GM21723 (cell line): ENCODE measurements around the gene PRKAR1B.

Source experiments
- ATAC-seq: cut with Tn5 transposase; IDR thresholded peaks from one replicate; pipeline ENCODE4 v1.9.1; 2021; ENCODE audit warnings: mild to moderate bottlenecking, moderate library complexity; ENCODE audit not compliant: unreplicated experiment

Gene PRKAR1B

DNA sequence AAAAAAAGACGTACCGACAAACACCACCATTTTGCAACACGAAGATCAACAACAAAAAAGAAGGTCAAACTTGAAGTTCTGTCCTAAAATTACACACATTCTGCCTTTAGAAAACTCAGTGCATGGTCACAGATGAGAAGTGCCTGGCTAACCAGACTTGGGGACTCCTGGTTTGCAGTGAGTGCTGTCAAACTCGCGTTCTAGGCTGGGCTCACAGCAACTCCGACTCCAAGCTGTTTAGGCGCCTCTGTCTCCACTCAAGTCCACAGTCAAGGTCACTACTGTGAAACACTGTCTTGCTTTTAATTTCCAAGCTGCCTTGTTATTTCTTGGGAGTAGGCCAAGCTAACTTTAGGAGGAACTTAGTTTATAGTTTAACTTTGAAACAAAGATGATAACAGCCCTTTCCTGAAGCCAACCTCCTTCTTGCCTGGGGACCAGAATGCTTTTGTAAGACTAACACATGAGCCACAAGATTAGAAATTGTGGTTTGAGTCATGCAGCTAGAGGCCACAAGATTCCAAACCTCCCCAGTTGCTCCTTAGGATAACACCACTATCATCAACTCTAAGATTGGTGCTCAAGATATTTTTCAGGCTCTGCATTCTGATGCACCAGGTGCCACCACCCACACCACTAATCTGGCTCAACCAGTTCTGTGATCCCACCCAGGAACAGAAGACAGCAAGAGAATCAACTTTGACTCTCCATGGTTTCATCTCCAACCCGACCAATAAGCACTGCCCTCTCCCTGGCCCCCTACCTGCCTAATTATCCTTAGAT, 1.7 kb downstream of the PRKAR1B start:
- no peak for ATAC-seq

DNA sequence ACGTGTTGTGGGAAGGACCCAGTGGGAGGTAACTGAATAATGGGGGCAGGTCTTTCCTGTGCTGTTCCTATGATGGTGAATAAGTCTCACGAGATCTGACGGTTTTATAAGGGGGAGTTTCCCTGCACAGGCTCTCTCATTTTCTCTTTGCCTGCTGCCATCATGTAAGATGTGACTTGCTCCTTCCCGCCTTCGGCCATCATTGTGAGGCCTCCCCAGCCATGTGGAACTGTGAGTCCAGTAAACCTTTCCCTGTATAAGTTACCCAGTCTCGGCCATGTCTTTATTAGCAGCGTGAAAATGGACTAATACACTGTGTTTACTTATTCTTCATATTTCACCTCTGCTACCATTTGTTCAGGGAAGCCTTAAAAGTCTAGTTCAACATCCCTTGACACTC, 2.8 kb downstream of the PRKAR1B start:
- ATAC-seq: no peak

DNA sequence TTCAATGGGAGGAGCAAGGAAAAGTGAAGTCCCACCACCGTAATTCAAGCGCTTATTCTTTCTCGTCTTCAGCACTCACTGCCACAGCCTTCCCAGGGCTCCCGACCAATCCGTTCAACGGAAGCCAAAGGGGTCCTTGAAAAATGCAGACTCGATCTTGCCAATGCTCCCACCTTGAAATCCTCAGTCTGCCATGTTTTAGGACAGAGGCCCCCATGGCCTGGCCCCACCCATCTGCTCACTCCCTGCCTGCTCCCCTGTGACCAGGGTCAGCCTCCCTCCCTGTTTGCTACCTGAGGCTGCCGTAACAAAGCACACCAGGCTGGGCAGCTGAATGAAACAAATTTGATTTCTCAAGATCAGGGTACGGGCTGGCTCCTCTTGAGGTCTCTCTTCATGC, 3.5 kb downstream of the PRKAR1B start:
- no peak for ATAC-seq

DNA sequence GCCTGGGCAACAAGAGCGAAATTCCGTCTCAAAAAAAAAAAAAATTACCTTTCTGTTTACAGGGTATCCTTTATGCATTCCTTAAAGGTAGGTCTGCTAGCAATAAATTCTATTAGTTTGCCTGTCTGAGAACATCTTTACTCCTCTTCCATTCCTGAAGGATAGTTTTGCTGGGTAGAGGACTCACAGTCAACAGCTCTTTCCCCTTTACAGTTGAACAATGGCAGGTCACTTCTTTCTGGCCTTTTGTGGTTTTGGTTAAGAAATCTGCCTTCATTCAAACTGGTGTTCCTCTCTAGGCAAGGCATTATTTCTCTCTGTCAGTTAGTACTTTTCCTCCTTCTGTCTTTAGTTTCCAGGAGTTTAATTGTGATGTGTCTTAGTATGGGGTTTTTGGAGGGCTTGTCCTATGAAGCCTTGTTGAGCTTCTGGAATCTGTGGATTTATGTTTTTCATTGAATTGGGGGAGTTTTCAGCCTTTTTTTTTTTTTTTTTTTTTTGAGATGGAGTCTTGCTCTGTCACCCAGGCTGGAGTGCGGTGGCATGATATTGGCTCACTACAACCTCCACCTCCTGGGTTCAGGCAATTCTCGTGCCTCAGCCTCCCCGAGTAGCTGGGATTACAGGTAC, 5.3 kb downstream of the PRKAR1B start:
- no peak for ATAC-seq

DNA sequence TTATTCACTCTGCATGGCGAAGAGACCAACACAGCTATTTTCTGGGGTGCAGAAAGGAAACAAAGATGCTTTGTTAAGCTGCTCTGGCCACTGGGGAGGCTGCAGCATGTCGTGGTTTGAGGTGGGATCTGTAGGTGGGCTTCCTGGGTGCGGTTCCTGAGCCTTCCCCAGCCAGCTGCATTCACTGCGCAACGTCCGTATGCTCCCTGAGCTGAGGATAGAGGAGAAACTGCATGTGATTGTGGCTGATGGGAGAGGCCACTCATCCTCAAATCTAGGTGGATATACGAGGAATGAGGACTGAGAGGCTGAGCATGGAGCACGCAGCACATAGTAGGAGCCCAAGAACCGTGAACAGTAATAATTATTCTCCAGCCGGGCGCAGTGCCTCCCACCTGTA, 10.4 kb downstream of the PRKAR1B start:
- no peak for ATAC-seq

DNA sequence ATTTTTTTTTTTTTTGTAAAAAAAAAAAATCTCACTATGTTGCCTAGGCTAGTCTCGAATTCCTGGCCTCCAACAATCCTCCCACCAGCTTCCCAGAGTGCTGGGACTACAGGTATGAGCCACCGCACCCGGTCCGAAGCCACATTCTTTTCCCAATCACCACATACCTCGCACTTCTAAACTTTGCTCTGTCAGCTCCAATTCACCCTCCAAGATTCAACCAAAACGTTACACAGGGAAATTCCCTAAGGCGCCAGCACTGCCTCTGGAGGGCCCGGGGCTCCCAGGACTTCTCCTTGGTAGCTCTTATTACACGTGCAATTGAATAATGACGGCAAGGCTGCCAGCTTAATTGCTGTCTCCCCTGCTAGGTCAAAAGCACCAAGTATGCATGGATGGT, 10.9 kb downstream of the PRKAR1B start:
- no peak for ATAC-seq

DNA sequence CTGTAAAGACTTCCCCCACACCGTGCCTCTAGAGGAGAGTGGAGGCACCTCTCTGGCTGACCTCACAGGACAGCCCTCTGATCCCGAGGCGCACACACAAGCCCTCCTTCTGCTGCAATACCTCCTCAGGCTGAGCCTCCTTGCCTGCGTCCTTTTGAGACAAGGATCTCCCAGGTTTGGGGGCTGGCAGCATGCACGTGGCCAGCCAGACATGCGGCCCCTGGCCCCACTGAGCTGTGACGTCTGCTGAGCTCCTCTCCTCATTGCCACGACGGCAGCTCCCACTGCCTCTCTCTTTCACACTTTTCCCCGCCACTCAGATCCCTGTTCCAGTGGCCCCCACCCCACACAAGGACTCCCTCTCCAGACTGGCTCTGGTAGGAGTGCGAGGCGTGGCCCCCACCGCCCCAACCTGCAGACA, 12.8 kb downstream of the PRKAR1B start:
- no peak for ATAC-seq

DNA sequence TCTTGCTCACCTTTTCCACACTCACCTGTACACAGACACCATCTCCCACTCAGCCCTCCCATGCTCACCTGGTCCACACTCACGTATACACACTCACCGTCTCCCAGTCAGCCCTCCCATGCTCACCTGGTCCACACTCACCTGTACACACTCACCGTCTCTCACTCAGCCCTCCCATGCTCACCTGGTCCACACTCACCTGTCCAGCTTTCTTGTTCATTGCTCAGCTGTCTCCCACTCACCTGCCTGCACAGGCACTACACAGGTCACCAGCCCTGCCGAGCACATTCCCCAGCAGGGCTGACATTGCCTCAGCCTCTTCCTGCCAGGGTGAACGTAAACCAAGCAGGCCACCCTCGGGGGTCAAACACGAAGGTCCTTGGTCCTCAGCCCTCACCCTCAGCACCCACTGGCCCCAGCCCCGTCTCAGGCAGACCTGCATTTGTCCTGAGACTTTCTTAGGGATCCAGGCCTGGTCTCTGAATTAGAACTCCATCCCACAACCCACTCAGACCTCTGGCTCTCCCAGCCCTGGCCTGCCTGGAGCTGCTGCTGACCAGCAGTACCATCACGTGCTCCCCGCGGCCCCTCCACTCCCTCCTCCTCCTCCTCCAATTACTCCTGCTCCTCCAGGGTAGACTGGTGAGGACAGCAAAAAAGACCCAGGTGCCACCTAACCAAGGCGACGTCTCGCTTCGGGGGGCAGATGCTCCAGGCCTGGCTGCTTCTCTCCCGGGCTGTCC, 13.4 kb downstream of the PRKAR1B start:
- no peak for ATAC-seq

DNA sequence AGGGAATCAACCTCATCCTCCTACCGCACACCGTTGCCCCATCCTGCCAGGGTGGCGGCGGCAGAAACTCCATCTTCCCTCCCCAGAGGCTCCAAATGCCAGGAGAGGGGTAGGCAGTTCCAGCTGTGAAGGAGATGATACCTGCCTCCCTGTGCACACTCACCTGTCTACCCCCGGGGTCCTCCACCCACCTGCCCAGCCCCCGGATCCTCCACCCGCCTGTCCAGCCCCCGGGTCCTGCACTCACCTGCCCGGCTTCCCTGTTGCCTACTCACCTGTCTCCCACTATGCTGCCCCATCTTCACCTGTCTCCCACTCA, 14.0 kb downstream of the PRKAR1B start:
- ATAC-seq: no peak

DNA sequence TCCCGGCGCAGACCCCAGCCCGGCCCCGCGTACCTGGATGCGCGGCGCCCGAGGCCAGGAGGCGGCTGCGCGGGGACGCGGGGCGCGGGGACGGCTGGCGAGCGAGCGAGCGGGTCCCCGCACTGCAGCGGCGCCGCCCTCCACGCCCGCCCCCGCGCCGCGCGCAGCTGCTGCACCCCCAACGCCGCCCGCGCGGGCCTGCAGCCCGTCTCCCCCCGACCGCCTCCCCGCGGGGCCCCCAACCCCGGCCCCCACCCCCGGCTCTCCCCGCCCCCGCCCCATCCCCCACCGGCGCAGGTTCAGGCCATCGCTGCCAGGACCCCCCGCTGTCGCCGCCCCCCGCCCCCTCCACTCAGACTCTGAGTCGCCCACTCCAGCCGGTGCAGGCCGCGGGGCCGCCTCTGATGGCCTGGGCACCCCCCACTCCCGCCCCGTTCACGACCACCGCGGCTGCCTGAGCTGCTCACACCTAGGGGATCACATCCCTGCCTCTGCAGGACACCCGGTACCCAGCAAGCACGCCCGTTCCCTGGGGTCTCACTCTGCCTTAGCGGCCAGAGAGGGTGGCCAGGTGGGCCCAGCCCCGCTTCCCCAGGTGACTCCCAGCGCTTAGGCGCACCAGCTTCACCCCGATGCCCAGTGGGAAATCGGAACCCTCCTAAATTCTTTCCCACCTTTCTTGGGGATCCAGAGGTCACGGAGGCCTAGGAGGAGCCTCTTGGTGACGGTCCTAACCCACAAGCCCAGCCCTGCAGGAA, 14.5 kb downstream of the PRKAR1B start:
- no peak for ATAC-seq

DNA sequence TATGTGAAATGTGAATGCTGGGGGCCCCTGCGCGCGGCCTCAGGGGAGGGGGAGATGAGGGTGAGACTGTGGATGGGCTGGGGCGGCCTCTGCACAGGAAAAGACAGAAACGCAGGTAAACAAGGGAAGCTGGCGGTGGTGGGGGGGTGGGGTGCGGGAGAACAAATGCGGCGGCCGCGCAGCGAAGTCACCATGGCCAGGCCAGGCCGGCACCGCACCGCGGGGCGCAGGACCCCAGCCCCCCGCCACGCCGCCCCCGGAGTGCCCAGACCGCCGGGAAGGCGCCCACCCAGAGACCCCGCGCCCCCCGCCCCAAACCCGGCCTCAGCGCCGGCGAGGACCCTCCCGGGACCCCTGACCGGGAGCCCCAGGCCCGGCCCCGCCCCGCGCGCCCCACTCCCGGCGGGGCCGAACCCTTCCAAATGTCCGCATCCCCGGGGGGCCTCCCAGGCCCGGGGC, 15.1 kb downstream of the PRKAR1B start:
- no peak for ATAC-seq

DNA sequence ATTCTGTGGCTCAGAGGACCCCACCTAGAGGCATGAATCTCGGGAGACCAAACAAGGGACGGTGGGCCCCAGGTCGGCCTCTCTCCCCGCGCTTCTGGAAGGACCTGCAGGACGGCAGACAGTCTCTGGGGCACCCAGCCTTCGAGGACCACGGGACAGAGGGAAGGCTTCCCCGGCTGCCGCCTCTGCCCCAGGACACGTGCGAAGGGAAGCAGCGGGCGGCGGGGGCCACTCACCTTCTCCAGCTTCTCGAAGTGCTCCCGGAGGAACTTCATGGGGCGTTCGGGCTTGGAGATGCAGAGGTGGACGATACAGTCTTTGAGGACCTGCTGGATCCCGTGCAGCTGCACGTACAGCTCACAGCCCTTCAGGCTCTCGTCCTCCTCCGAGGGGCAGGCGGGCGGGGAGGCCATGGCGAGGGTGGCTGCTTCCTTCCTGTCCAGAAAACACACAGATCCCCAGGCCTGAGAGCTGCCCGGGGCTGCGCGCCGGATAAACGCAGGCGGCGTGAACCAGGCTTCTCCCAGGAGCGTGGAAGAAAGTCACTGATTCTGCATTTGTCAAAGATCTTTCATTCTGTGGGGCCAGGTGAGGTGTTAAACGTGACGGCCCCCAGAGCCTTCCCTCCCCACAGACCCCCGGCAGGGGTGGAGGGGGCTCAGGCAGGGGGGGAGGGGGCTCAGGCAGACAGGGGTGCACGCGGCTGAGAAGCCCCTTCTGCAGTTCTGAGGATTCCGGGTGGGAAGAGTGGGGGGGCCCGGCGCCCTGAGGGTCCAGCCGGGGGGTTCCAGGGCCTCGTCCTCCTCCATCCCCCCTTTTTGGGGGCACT, 15.8 kb downstream of the PRKAR1B start:
- no peak for ATAC-seq

DNA sequence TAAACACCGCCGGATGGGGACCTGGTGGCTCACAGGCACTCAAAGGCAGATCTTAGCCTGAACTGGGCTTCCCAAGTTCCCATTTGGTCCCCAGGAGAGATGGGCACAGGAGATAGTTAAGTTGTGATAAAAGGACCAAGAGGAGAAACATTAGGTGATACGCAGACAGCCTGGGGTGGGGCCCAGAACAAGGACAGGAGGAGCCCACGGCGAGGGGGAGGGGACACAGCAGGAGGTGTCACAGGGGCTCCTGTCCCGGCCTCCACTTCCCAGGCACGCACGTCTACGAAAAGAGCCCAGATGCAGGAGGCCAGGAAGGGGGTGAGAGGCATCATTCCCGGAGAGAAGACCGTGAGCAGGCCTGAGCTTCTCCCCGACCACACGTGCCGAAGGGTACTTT, 16.9 kb downstream of the PRKAR1B start:
- ATAC-seq: no peak

DNA sequence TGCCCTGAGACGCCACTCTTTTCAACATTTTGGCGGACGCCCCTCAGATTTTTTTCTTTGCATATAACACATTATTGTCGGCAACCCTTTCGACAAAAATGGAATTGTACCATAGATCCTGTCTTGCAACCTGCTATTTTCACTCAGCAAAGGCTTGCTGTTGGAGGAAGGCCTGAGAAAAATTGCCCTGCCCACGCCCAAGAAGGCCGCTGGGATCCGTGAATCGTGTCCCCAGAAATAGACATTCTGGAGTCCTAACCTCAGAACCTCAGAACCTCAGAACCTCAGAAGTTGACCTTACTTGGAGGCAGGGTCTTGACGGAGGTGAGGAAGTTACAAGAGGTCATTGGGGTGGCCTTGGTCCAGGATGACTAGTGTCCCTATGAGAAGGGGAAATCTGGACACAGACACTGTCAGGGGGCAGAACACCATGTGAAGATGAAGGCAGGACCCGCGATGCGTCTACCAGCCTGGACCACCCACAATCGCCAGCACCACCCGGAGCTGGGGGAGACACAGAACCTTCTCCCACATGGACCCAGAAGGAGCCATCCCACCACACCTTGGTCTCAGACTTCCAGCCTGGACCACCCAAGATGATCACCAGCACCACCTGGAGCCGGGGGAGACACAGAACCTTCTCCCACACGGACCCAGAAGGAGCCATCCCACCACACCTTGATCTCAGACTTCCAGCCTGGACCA, 19.6 kb downstream of the PRKAR1B start:
- no peak for ATAC-seq

DNA sequence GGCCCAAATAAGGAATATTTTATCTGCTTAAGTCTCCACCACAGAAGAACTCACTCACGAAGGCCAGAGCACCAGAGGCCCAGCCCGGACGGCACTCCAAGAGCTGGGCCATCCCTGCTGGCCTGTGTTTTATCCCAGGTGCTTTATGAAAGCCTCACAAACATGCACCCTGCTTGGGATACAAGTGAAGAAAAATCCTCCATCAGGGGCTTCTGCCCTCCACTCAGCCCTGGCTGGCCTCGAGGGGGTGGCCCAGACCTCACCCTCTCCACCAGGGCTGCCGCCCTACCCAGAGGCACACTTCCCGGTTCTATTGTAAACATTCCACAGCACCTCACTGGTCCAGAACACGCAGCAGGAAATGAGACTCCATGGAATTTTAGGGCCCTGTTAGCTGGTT, 20.4 kb downstream of the PRKAR1B start:
- no peak for ATAC-seq

DNA sequence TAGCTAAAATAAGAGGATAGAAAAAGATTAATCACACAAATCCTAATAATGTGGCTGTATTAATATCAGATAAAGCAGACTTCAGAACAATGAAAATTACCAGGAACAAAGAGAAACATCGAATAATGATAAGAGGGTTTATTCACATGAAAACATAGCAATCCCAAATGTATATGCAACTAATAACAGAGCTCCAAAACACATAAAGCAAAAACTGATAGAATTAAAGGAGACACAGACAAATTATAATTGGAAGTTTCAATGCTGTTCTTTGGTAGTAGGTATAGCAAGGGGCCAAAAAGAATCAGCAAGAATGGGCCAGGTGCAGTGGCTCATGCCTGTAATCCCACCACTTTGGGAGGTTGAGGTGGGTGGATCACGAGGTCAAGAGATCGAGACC, 24.0 kb downstream of the PRKAR1B start:
- ATAC-seq: no peak

DNA sequence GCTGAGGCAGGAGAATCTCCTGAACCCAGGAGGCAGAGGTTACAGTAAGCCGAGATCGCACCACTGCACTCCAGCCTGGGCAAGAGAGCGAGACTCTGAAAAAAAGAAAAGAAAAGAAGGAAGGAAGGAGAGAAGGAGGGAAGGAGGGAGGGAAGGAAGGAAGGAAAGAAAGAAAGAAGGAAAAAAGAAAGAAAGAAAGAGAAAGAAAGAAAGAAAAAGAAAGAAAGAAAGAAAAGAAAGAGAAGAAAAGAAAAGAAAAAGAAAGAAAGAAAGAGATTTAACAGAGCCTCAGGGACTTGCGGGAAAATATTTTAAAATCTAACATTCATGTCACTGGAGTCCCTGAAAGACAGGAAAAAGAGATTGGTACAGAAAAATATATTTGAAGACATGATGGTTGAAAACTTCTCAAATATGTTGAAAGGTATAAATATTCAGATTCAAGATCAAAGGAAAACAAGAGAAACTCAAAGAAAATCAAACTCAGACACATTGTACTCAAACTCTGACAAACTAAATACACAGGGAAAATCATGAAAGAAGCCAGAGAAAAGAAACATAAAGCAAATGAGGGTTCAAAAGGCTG, 25.9 kb downstream of the PRKAR1B start:
- ATAC-seq: no peak

DNA sequence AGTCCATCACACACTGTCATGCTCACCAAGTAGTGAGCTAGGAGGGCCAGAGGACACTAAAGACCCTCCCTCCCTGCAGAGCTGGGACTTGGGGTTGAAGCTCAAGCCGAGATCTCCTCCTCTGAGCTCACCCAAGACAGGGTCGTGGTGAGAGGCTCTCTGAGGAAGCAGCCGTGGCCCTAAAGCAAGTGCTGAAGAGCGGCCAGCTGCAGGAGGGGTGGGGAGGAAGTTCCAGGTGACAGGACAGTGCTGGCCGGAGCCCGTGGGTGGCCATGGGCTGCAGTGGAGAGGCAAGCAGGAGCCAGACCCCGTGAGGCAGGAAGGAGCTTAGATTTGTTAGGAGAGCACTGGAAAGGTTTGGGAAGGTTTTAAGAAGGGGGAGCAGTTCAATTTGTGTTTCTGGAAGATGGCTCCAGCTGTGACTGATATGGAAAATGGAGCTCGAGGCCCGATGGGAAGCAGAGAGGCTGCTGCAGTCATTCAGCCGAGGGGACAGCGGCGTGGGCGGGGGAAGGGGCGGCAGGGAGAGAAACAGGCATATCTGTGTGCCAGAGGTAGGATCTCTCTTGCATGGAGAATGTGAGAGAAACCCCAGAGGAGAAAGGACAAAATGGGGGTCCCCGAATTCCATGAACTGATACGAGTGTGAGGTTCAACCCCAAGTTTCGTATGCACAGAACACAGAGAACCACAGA, 27.5 kb downstream of the PRKAR1B start:
- no peak for ATAC-seq
